Activated effector memory CD4-positive, alpha-beta T cell treated with Interleukin-2 at 50 U/mL for 16 hours (primary cell): ENCODE data around the gene GSN.

Experiments used
- DNase-seq: peaks from one replicate; pipeline ENCODE4 v3.0.0-alpha.2; 2020

Gene GSN

GRCh38 chr9:121358751-121359150 lies 90.8 kb downstream of the GSN start:
- no peak for DNase-seq

GRCh38 chr9:121359351-121360294 lies 91.7 kb downstream of the GSN start:
- no peak for DNase-seq

DNA sequence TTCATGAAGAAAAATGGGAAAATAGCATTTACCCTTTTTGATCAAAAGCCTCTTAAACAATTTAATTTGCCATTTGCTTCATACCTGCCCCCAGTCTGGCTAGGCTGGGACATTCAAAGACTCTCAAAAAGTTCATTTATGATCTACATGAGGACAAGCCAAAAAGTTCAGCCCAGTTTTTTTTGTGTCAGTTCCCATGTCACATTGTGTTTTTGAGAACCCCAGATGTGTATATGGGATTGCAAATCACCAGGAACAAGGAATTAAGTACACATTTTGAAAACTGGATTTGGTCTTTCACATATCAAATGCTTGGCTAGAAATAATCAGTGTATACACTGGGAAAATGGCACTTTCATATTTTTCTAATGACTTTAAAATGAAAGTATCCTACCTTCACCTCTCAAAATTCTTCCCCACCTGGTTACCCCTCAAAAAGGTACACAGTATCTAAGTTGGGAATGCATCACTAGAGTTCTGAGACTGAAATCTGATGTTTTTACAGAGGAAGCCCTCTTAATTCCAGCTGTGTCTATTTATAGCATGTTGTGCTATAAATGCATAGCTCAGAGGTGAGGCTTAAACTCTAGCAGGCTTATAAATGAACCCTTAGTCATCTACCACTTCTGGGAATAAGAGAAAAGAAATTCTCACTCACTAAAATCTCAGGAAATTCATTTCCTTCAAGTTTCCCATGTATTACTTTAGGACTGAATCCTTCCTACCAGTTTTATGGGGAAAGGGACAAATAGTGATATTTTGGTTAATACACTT lies 92.8 kb downstream of the GSN start:
- DNase-seq = no peak

GRCh38 chr9:121362813-121363621 lies 95.1 kb downstream of the GSN start:
- no peak for DNase-seq

- DNase-seq = no peak
Measured at GRCh38 chr9:121363622-121363961, 95.6 kb downstream of the GSN start.

- no peak for DNase-seq
Measured at GRCh38 chr9:121364077-121364476, 96.1 kb downstream of the GSN start.

DNA sequence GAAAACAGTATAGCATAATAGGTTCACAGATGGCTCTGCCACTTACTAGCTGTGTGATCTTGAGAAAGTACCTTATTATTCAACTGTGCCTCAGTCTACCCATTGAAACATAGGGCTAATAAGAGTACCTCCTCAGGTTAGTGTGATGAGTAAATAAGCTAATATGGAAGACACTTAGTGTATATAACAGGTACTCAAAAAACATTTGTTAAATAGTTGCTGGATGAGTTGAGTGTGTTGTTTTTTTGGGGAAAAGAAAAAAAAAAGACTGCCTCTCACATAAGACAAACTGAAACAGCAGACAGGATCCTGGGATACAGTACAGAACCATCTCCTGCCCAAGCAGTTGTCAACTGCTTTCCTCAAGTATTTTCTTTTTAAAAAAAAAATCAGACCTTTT lies 96.9 kb downstream of the GSN start:
- DNase-seq = no peak

GRCh38 chr9:121365564-121365963 lies 97.6 kb downstream of the GSN start:
- no peak for DNase-seq

DNA sequence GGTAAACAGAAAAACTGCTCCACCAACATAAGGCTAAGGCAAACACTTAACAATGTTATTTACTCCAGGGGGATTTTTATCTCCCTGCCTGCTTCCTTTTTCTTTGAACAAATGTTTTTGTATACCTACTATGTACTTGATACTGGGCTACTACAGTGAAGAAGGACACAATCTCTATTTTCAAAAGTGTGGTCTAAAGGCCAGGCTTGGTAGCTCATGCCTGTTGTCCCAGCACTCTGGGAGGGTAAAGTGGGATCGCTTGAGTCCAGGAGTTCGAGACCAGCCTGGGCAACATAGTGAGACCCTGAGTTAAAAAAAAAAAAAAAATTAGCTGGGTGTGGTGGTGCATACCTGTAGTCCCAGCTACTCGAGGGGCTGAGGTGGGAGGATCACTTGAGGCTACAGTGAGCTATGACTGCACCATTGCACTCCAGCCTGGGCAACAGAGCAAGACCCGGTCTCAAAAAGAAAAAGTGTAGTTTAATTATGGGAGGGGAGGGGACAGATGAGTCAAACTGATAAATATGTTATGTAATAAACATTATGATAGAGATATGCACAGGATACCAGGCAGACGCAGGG lies 98.7 kb downstream of the GSN start:
- no peak for DNase-seq

GRCh38 chr9:121367306-121368137 lies 99.6 kb downstream of the GSN start:
- no peak for DNase-seq

- DNase-seq = no peak
Measured at GRCh38 chr9:121368138-121368522, 100.2 kb downstream of the GSN start.

DNA sequence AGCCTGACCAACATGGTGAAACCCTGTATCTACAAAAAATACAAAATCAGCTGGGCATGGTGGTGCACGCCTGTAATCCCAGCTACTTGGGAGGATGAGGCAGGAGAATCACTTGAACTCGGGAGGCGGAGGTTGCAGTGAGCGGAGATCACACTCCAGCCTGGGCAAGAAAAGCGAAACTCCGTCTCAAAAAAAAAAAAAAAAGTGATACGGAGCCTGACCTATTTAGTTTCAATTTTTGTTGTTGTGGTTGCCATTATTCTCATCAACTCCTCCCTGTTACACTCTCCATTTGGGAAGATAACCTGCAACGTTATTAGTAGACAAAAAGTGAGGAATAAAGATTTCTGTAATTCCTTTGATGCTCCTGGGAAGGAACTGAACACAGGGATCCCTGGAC lies 100.8 kb downstream of the GSN start:
- peak; percentile 9 for DNase-seq

- peak; percentile 70 for DNase-seq
Measured at GRCh38 chr9:121369595-121370265, 101.8 kb downstream of the GSN start, which contains the start of gene STOM. STOM (minus strand) TSS chr9:121370250; CDS start chr9:121370187, 63 bp downstream.

GRCh38 chr9:121371495-121372061 lies 103.6 kb downstream of the GSN start:
- no peak for DNase-seq

GRCh38 chr9:121372239-121373010 lies 104.5 kb downstream of the GSN start:
- no peak for DNase-seq

GRCh38 chr9:121373011-121373729 lies 105.2 kb downstream of the GSN start:
- DNase-seq = no peak

- no peak for DNase-seq
Measured at GRCh38 chr9:121376214-121376830, 108.4 kb downstream of the GSN start.

- no peak for DNase-seq
Measured at GRCh38 chr9:121380846-121381245, 112.9 kb downstream of the GSN start.
